HG02798 (cell line): ENCODE results near the gene TMEM174.
"Not testable (repeated sequence)": the region's sequence is repeated elsewhere in the genome, so short reads cannot be mapped to it uniquely, and the experiment has no call there.

Source experiments
- ATAC-seq: cut with Tn5 transposase; IDR thresholded peaks from one replicate; pipeline ENCODE4 v1.9.1; 2021; ENCODE audit warnings: mild to moderate bottlenecking; ENCODE audit not compliant: unreplicated experiment, poor library complexity

The TMEM174 gene

GRCh38 chr5:73215891-73216610, 43.1 kb downstream of the TMEM174 start:
- ATAC-seq: peak; percentile 60

- ATAC-seq: no peak
These were observed 45.7 kb downstream of the TMEM174 start for GRCh38 chr5:73218552-73219171.

- ATAC-seq: not testable (repeated sequence)
These were observed 46.3 kb downstream of the TMEM174 start for GRCh38 chr5:73219336-73219735.

- no peak for ATAC-seq
These were observed 48.2 kb downstream of the TMEM174 start for GRCh38 chr5:73221161-73221560.

- no peak for ATAC-seq
These were observed 48.7 kb downstream of the TMEM174 start for GRCh38 chr5:73221726-73222125.

GRCh38 chr5:73222173-73222572, 49.2 kb downstream of the TMEM174 start:
- ATAC-seq: no peak
